SK-N-SH treated with all-trans-retinoic acid at 6 μM for 48 hours (cell line): ENCODE results near the gene TMEM151B.

Experiments
- ATAC-seq: fragments of 200-7000 bp; cut with Tn5 transposase; 3 replicates; pipeline ENCODE4 v1.9.1; 2020; ENCODE audit warnings: mild to moderate bottlenecking, moderate library complexity
- ARNTL ChIP-seq: fragments of 450-650 bp; formaldehyde crosslinking; IDR thresholded peaks from 2 replicates; pipeline ENCODE4 v1.5.0; 2020; ENCODE audit warnings: low read depth, mild to moderate bottlenecking, moderate library complexity, borderline replicate concordance
- BACH2 ChIP-seq: fragments of 250-450 bp; sonication (Bioruptor Pico); IDR thresholded peaks from 2 replicates; pipeline ENCODE4 v1.9.0; 2021; ENCODE audit warnings: mild to moderate bottlenecking, borderline replicate concordance
- CSDC2 ChIP-seq: fragments of 250-450 bp; sonication (Bioruptor Pico); IDR thresholded peaks from 2 replicates; pipeline ENCODE4 v1.5.0; 2020; ENCODE audit warnings: mild to moderate bottlenecking, moderate library complexity
- ESRRG ChIP-seq: fragments of 250-450 bp; sonication (Bioruptor Pico); IDR thresholded peaks from 2 replicates; pipeline ENCODE4 v1.6.1; 2021; ENCODE audit warnings: mild to moderate bottlenecking
- ISL1 ChIP-seq: fragments of 250-450 bp; sonication (Bioruptor Pico); IDR thresholded peaks from 2 replicates; pipeline ENCODE4 v2.1.2; 2022; ENCODE audit warnings: mild to moderate bottlenecking, moderate library complexity
- OSR1 ChIP-seq: fragments of 250-450 bp; sonication (Bioruptor Pico); IDR thresholded peaks from 2 replicates; pipeline ENCODE4 v1.8.0; 2022; ENCODE audit warnings: moderate library complexity, mild to moderate bottlenecking, inconsistent platforms
- PPARA ChIP-seq: fragments of 250-450 bp; sonication (Bioruptor Pico); IDR thresholded peaks from 2 replicates; pipeline ENCODE4 v1.5.0; 2020; ENCODE audit warnings: mild to moderate bottlenecking, borderline replicate concordance
- RARB ChIP-seq: fragments of 250-450 bp; sonication (Bioruptor Pico); IDR thresholded peaks from 2 replicates; pipeline ENCODE4 v1.8.0; 2021; ENCODE audit warnings: mild to moderate bottlenecking, moderate library complexity
- SNAI2 ChIP-seq: fragments of 250-450 bp; sonication (Bioruptor Pico); IDR thresholded peaks from 2 replicates; pipeline ENCODE4 v1.5.0; 2020; ENCODE audit warnings: mild to moderate bottlenecking, moderate library complexity
- TOX ChIP-seq: fragments of 250-450 bp; sonication (Bioruptor Pico); IDR thresholded peaks from 2 replicates; pipeline ENCODE4 v1.8.0; 2021; ENCODE audit warnings: mild to moderate bottlenecking, moderate library complexity, borderline replicate concordance
- ZC3H10 ChIP-seq: fragments of 250-450 bp; sonication (Bioruptor Pico); IDR thresholded peaks from 2 replicates; pipeline ENCODE4 v1.5.1; 2021; ENCODE audit warnings: mild to moderate bottlenecking, moderate library complexity
- ZFP3 ChIP-seq: fragments of 250-450 bp; sonication (Bioruptor Pico); IDR thresholded peaks from 2 replicates; pipeline ENCODE4 v1.5.0; 2020; ENCODE audit warnings: mild to moderate bottlenecking, moderate library complexity
- ZFP30 ChIP-seq: fragments of 450-650 bp; formaldehyde crosslinking; IDR thresholded peaks from 2 replicates; pipeline ENCODE4 v1.5.0; 2022; ENCODE audit warnings: mild to moderate bottlenecking, moderate library complexity
- ZNF565 ChIP-seq: fragments of 450-650 bp; formaldehyde crosslinking; conservative IDR thresholded peaks from 2 replicates; pipeline ENCODE4 v1.5.0; 2020; ENCODE audit warnings: low read depth, mild to moderate bottlenecking, moderate library complexity
- ZNF70 ChIP-seq: fragments of 450-650 bp; formaldehyde crosslinking; IDR thresholded peaks from 2 replicates; pipeline ENCODE4 v1.5.0; 2020; ENCODE audit warnings: mild to moderate bottlenecking, moderate library complexity
- ZNF8 ChIP-seq: fragments of 450-650 bp; formaldehyde crosslinking; IDR thresholded peaks from 2 replicates; pipeline ENCODE4 v1.5.0; 2020; ENCODE audit warnings: mild to moderate bottlenecking, moderate library complexity
- TF ChIP-seq, protein P1 (sequence below): fragments of 250-450 bp; sonication (Bioruptor Pico); IDR thresholded peaks from 2 replicates; pipeline ENCODE4 v1.5.1; 2020; ENCODE audit warnings: low read depth, mild to moderate bottlenecking, moderate library complexity
- TF ChIP-seq, protein P2 (sequence below): fragments of 250-450 bp; sonication (Bioruptor Pico); IDR thresholded peaks from 2 replicates; pipeline ENCODE4 v1.5.0; 2020; ENCODE audit warnings: mild to moderate bottlenecking, moderate library complexity
- TF ChIP-seq, protein P3 (sequence below): fragments of 250-450 bp; sonication (Bioruptor Pico); IDR thresholded peaks from 2 replicates; pipeline ENCODE4 v1.8.0; 2021; ENCODE audit warnings: low read depth, mild to moderate bottlenecking, moderate library complexity, borderline replicate concordance
- TF ChIP-seq, protein P4 (sequence below): fragments of 250-450 bp; sonication (Bioruptor Pico); IDR thresholded peaks from 2 replicates; pipeline ENCODE4 v1.8.0; 2020; ENCODE audit warnings: mild to moderate bottlenecking, moderate library complexity, borderline replicate concordance
- TF ChIP-seq, protein P5 (sequence below): fragments of 250-450 bp; sonication (Bioruptor Pico); IDR thresholded peaks from 2 replicates; pipeline ENCODE4 v1.5.1; 2021; ENCODE audit warnings: mild to moderate bottlenecking, moderate library complexity

Gene TMEM151B

DNA sequence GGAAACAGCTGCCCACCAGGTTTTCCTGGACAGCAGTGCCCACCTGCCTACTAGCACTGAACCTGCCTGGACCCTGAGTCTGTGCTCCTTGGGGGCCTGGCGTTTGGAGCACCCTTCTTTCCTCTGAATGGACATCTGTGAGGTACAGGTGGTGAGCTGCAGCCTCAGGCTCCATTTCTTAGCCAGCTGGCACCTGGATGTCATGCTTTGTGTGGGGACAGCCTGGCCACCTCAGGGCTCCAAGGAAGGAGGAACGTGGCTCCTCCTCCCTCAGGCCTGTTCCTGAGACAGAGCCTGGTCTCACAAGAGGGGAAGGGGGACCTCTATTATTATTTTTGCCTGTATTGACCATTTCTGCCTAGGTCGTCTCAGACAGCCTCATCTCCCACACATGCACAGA lies 8.1 kb downstream of the TMEM151B start:
- ATAC-seq = no peak
- TF ChIP-seq, protein P1, sequence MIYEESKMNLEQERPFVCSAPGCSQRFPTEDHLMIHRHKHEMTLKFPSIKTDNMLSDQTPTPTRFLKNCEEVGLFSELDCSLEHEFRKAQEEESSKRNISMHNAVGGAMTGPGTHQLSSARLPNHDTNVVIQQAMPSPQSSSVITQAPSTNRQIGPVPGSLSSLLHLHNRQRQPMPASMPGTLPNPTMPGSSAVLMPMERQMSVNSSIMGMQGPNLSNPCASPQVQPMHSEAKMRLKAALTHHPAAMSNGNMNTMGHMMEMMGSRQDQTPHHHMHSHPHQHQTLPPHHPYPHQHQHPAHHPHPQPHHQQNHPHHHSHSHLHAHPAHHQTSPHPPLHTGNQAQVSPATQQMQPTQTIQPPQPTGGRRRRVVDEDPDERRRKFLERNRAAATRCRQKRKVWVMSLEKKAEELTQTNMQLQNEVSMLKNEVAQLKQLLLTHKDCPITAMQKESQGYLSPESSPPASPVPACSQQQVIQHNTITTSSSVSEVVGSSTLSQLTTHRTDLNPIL = no peak
- TF ChIP-seq ISL1 (CRISPR knock-in tag) (no peak), ZFP3 (CRISPR knock-in tag) (no peak), SNAI2 (CRISPR knock-in tag) (no peak), CSDC2 (CRISPR knock-in tag) (no peak), PPARA (CRISPR knock-in tag) (no peak), BACH2 (CRISPR knock-in tag) (no peak)

DNA sequence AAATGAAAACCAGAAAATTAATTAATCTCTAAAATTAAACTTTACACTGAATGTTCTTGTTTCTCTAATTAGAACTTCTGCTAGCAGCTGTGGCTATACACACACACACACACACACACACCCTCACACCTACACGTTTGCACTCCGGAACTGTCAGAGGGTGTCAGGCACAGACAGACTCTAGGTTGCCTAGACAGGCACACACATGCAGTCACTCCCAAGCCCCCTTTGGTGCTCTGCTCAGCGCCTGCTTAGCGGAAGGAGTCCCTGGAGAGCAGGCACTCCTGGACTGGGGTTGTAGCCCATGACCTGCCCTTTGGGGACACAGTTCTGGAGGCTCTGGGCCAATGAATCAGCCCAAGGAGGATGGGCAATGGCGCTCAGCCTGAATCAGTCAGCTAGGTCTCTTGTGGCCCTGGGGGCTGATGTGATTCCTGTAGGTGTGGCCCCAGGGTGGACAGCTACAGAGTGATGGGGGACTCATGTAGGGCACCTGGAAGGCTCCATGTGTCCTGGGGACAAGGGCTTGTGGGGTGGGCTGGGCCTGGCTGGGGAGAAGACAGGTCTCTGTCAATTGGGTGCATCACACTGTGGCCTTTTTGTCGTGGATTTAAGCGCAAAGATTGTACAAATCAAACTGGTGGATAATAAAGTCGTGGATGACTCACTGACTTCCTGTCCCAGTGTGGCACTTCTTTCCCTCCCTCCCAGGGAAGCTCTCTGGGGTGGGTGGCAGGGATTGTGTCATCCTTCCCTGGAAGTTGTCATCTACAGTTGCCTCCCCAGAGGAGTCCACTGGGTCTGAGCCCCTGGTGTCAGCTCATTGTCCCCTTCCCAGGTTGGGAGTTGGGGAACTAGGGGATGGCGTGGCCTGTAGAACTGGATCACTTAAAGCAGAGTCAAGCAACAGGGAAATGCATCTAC lies 8.8 kb downstream of the TMEM151B start:
- no peak for ATAC-seq
- no peak for TF ChIP-seq ARNTL (CRISPR knock-in tag)
- no peak for TF ChIP-seq ZNF70 (CRISPR knock-in tag)
- TF ChIP-seq, protein P2, sequence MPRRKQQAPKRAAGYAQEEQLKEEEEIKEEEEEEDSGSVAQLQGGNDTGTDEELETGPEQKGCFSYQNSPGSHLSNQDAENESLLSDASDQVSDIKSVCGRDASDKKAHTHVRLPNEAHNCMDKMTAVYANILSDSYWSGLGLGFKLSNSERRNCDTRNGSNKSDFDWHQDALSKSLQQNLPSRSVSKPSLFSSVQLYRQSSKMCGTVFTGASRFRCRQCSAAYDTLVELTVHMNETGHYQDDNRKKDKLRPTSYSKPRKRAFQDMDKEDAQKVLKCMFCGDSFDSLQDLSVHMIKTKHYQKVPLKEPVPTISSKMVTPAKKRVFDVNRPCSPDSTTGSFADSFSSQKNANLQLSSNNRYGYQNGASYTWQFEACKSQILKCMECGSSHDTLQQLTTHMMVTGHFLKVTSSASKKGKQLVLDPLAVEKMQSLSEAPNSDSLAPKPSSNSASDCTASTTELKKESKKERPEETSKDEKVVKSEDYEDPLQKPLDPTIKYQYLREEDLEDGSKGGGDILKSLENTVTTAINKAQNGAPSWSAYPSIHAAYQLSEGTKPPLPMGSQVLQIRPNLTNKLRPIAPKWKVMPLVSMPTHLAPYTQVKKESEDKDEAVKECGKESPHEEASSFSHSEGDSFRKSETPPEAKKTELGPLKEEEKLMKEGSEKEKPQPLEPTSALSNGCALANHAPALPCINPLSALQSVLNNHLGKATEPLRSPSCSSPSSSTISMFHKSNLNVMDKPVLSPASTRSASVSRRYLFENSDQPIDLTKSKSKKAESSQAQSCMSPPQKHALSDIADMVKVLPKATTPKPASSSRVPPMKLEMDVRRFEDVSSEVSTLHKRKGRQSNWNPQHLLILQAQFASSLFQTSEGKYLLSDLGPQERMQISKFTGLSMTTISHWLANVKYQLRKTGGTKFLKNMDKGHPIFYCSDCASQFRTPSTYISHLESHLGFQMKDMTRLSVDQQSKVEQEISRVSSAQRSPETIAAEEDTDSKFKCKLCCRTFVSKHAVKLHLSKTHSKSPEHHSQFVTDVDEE (CRISPR knock-in tag) = no peak
- TF ChIP-seq, protein P3, sequence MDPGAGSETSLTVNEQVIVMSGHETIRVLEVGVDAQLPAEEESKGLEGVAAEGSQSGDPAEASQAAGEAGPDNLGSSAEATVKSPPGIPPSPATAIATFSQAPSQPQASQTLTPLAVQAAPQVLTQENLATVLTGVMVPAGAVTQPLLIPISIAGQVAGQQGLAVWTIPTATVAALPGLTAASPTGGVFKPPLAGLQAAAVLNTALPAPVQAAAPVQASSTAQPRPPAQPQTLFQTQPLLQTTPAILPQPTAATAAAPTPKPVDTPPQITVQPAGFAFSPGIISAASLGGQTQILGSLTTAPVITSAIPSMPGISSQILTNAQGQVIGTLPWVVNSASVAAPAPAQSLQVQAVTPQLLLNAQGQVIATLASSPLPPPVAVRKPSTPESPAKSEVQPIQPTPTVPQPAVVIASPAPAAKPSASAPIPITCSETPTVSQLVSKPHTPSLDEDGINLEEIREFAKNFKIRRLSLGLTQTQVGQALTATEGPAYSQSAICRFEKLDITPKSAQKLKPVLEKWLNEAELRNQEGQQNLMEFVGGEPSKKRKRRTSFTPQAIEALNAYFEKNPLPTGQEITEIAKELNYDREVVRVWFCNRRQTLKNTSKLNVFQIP (CRISPR knock-in tag) = no peak
- TF ChIP-seq ZNF565 (CRISPR knock-in tag) = no peak
- no peak for TF ChIP-seq BACH2 (CRISPR knock-in tag)
- TF ChIP-seq, protein P4, sequence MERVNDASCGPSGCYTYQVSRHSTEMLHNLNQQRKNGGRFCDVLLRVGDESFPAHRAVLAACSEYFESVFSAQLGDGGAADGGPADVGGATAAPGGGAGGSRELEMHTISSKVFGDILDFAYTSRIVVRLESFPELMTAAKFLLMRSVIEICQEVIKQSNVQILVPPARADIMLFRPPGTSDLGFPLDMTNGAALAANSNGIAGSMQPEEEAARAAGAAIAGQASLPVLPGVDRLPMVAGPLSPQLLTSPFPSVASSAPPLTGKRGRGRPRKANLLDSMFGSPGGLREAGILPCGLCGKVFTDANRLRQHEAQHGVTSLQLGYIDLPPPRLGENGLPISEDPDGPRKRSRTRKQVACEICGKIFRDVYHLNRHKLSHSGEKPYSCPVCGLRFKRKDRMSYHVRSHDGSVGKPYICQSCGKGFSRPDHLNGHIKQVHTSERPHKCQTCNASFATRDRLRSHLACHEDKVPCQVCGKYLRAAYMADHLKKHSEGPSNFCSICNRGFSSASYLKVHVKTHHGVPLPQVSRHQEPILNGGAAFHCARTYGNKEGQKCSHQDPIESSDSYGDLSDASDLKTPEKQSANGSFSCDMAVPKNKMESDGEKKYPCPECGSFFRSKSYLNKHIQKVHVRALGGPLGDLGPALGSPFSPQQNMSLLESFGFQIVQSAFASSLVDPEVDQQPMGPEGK (CRISPR knock-in tag) = no peak
- no peak for TF ChIP-seq ZC3H10 (CRISPR knock-in tag)
- no peak for TF ChIP-seq ZFP30
- TF ChIP-seq, protein P1 = no peak
- no peak for TF ChIP-seq ZFP3 (CRISPR knock-in tag)
- no peak for TF ChIP-seq ISL1 (CRISPR knock-in tag)
- no peak for TF ChIP-seq RARB (CRISPR knock-in tag)
- TF ChIP-seq OSR1 (CRISPR knock-in tag) = no peak
- TF ChIP-seq CSDC2 (CRISPR knock-in tag) = no peak
- TF ChIP-seq, protein P5, sequence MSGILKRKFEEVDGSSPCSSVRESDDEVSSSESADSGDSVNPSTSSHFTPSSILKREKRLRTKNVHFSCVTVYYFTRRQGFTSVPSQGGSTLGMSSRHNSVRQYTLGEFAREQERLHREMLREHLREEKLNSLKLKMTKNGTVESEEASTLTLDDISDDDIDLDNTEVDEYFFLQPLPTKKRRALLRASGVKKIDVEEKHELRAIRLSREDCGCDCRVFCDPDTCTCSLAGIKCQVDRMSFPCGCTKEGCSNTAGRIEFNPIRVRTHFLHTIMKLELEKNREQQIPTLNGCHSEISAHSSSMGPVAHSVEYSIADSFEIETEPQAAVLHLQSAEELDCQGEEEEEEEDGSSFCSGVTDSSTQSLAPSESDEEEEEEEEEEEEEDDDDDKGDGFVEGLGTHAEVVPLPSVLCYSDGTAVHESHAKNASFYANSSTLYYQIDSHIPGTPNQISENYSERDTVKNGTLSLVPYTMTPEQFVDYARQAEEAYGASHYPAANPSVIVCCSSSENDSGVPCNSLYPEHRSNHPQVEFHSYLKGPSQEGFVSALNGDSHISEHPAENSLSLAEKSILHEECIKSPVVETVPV = no peak

DNA sequence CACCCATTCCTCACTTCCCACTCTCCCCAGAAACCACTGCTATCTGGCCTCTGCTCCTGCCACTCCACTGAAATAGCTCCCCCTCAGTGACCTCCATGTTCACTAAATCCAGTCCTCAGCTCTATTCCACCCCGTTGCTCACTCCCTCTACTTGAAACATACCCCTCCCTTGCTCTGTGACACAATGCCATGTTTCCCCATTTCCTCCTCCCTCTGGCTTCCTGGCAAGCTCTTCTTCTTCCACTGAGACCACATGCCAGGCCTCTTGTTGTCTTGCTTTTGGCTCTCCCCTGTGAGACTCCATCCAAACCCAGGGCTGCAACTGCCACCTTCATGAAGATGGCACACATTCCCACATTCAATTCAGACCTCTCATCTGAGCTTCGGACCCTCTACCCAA lies 13.9 kb downstream of the TMEM151B start:
- no peak for ATAC-seq
- TF ChIP-seq, protein P5 = no peak
- TF ChIP-seq PPARA (CRISPR knock-in tag) = no peak
- no peak for TF ChIP-seq ZC3H10 (CRISPR knock-in tag)
- TF ChIP-seq, protein P4 (CRISPR knock-in tag) = no peak
- TF ChIP-seq TOX (CRISPR knock-in tag) = no peak
- no peak for TF ChIP-seq ZNF8 (CRISPR knock-in tag)
- TF ChIP-seq ZFP3 (CRISPR knock-in tag) = no peak
- TF ChIP-seq SNAI2 (CRISPR knock-in tag) = no peak
- no peak for TF ChIP-seq ZFP30
- TF ChIP-seq ARNTL (CRISPR knock-in tag) = no peak
- TF ChIP-seq ESRRG = no peak
